Omental fat pad (tissue), 4 donors: ENCODE results near the gene LRFN2. TPM values are rescaled to one million over a fixed set of nuclear protein-coding genes. Genes with fewer than 3 reads are reported as not detected.

Source experiments
- ATAC-seq: fragments of 150-250 bp; one replicate; pipeline ENCODE4 v1.9.1; 2016; ENCODE audit warnings: mild to moderate bottlenecking, moderate library complexity; ENCODE audit not compliant: low FRiP score
- DNase-seq: peaks from one replicate; pipeline ENCODE4 v3.0.0-alpha.2; 2019; ENCODE audit warnings: low spot score
- total RNA-seq, 4 donors: library from RNA; depleted of rRNA; stranded (reverse); fragments of >200 nt; gene quantifications; one replicate each; pipeline ENCODE4 v1.1.0, GENCODE V29; 2016
- TF ChIP-seq, protein P1 (sequence below), 3 donors: fragments of 450-650 bp; IDR thresholded peaks; one replicate each; pipeline ENCODE4 v1.5.1; 2016 to 2017; ENCODE audit warnings: antibody characterized with exemption in 3 of 3, mild to moderate bottlenecking in 3 of 3, moderate library complexity in 2 of 3

LRFN2 gene
- total RNA-seq, 4 donors from 2014 or later = not detected

DNA sequence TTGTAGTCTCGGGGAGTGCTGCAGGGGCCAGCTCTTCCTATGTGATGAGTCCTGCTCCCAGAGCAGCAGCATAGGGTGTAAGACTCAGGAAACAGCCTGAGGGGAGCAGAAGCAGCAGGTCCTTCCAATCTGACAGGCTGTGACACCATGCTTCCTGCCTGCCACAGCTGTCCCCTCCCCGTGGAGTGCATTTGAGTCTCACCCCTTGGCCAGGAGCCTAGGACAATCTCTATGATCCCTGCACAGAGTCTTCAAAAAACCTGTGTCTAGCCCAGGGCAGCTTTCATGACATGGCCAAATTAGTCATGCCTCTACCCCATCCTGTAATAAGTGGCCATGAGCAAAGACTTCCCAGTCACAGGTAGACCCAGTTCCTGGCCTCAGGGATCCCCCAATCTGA is 23.1 kb upstream of the LRFN2 start:
- DNase-seq (no peak), ATAC-seq (no peak)
- TF ChIP-seq, protein P1, sequence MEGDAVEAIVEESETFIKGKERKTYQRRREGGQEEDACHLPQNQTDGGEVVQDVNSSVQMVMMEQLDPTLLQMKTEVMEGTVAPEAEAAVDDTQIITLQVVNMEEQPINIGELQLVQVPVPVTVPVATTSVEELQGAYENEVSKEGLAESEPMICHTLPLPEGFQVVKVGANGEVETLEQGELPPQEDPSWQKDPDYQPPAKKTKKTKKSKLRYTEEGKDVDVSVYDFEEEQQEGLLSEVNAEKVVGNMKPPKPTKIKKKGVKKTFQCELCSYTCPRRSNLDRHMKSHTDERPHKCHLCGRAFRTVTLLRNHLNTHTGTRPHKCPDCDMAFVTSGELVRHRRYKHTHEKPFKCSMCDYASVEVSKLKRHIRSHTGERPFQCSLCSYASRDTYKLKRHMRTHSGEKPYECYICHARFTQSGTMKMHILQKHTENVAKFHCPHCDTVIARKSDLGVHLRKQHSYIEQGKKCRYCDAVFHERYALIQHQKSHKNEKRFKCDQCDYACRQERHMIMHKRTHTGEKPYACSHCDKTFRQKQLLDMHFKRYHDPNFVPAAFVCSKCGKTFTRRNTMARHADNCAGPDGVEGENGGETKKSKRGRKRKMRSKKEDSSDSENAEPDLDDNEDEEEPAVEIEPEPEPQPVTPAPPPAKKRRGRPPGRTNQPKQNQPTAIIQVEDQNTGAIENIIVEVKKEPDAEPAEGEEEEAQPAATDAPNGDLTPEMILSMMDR (IDR thresholded peaks at IDR 0.05) = no peak

DNA sequence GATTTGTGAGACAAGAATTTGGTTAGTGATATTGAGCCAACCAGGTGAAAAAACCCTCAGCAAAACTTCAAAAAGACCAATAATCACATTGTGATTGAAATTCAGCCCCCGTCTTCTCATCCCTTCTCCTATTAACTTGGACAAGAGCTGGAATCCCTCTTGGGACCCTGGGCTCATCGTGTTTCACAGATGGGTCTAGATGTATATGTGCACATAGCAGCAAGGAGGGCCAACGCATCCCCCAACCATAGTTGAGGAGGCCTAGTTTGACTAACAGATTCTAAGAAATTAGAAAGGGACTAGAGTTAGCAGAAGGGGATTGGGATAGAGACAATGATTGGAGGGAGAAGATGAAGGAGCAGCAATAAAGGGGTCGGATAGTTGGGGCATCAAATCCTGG is 19.8 kb upstream of the LRFN2 start:
- TF ChIP-seq, protein P1 (IDR thresholded peaks at IDR 0.05) = no peak
- DNase-seq = no peak
- no peak for ATAC-seq

DNA sequence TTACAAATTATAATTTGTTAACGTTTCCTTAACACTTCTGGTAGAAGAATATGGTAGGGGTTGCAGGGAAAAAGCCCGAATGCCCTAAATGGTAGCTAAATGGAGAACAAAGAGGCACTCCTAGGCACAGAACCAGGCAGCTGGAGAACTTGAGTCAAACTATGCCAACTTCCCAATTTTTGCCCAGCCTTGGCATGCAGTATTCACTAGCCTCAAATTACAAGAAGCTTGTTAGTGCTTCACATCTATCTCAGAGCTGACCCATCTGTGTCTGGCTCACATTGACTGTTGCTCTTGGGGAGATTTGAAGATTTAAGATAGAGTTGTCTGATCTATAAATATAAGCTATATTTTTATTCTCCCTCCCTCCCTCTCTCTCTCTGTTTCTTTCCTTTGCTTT is 19.4 kb upstream of the LRFN2 start:
- TF ChIP-seq, protein P1 (IDR thresholded peaks at IDR 0.05) = no peak
- DNase-seq = no peak
- no peak for ATAC-seq

DNA sequence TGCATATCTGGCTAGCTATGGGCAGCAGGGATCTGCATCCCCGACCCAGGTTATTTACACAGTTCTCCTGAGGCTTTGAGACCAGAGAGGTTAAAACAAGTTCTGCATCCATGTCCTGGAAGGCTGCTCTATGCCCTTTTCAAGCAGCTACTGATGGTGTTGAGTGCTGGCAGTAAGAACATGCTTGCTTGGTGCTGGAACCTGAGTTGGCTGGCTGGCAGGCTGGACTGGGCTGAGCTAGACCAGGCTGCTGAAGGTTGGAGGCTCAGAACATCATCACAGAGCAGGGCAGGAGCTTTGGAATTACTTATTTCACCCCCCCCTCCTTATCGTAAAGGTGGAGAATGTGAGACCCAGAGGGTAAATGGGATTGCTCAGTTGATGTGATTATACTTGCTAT is 16.9 kb upstream of the LRFN2 start:
- ATAC-seq (no peak), DNase-seq (no peak)
- TF ChIP-seq, protein P1 (IDR thresholded peaks at IDR 0.05) = no peak

DNA sequence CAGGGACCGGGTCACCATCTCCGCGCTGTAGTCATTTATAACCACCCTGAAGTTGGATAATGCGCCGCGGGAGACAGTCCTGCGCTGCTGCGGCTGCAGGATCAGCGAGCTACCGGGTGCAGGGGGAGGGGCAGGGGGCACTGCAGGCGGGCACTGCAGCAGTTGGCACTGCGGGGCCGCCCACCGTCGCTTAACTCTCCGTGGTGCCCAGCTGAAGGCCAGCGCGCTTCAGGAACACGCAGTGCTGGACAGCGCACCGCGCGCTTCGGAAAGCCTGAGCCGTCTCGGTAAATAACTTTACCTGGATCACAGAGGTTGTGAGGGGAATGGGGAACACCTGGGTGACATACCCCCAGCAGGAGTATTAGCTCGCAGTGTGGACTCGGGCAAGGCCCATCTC is 12.4 kb upstream of the LRFN2 start:
- ATAC-seq (no peak), DNase-seq (no peak)
- TF ChIP-seq, protein P1 (IDR thresholded peaks at IDR 0.05) = no peak

DNA sequence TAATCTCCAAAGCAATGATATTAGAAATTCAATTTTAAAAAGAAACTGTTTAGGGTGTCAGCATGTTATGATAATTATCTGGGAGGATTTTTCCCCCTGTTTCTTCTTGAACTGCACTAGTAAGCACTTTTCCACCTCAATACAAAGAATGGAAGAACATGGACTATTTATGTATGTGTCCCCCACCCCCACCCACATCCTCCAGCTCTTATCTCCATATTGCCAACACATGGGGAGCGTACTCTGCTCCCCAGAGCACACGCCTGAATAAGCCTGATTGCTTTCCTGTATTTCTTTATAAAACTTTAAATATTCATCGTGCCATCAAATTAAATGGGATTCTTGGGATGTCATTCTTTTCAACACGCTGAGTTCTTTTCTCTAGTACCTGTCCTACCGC is 11.4 kb upstream of the LRFN2 start:
- DNase-seq = no peak
- TF ChIP-seq, protein P1 (IDR thresholded peaks at IDR 0.05) = no peak
- ATAC-seq = no peak

DNA sequence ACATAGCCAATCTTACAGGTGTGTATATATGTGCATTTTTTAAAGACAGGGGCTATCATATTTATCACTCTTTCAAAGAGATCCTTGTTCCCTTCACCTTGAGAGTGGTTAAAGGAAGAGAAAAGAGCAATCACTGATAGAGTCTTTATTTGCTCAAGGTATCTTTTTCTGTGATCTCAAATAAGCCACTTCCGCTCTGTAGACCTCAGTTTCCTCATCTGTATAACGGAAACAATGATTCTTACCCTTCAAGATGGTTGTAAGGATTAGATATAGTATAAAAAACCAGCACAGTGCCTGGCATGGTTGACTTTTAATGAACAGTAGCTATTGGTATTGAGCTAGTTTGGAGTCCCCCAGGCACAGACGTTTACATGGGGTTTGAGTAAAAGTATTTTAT is 10.1 kb upstream of the LRFN2 start:
- TF ChIP-seq, protein P1 (IDR thresholded peaks at IDR 0.05) = no peak

More for the DNA sequence above, 10.1 kb upstream of the LRFN2 start:
- no peak for ATAC-seq
- DNase-seq = no peak
